B cell (primary cell): ENCODE measurements around the gene MYADML2. TPM values are rescaled to one million over a fixed set of nuclear protein-coding genes. Genes with fewer than 3 reads are reported as not detected.
"Not testable (repeated sequence)": the region's sequence is repeated elsewhere in the genome, so short reads cannot be mapped to it uniquely, and the experiment has no call there.

Experiments used
- ATAC-seq: fragments of 200-7000 bp; cut with Tn5 transposase; one replicate; pipeline ENCODE4 v1.10.0; 2021; ENCODE audit warnings: low read depth, mild to moderate bottlenecking, moderate number of reproducible peaks, moderate library complexity
- CTCF ChIA-PET: fragments of 350-600 bp; sonication (Branson Sonifier 250); formaldehyde crosslinking; loops from one replicate; lab custom pipeline; 2021; ENCODE audit warnings: antibody characterized with exemption, inconsistent platforms; lab: Charles Lee
- POLR2A ChIA-PET: fragments of 350-600 bp; sonication (Branson Sonifier 250); formaldehyde crosslinking; loops from one replicate; lab custom pipeline; 2021; ENCODE audit warnings: antibody characterized with exemption; lab: Charles Lee
- DNase-seq: peaks from one replicate; pipeline ENCODE4 v3.0.0; 2013
- H2AFZ ChIP-seq: 2 replicates; pipeline ENCODE4 v1.6.1; 2012; ENCODE audit warnings: mild to moderate bottlenecking, low read depth, low read length; ENCODE audit not compliant: insufficient read depth, poor library complexity, severe bottlenecking
- H3K27ac ChIP-seq, 2 donors: 1 replicate in 1 of 2; 2 replicates in 1 of 2; pipeline ENCODE4 v1.5.1; 2012 to 2013; ENCODE audit warnings: low read length in 2 of 2, mild to moderate bottlenecking in 2 of 2, moderate library complexity in 1 of 2
- H3K27me3 ChIP-seq, 4 experiments: fragments of 200-600 bp in 1 of 4; sonication (generic) in 1 of 4; replicated peaks in 1 of 4; 1 replicate in 2 of 4; 2 replicates in 2 of 4; pipeline versions ENCODE4 v1.6.1 to v1.7.0; 2013 to 2016; ENCODE audit warnings: low read length in 3 of 4, mild to moderate bottlenecking in 2 of 4, mixed read lengths in 1 of 4, moderate library complexity in 1 of 4; ENCODE audit not compliant: insufficient read depth in 4 of 4, control insufficient read depth in 3 of 4; ENCODE audit errors: control extremely low read depth in 1 of 4
- H3K36me3 ChIP-seq, 2 experiments: replicated peaks in 1 of 2; 1 replicate in 1 of 2; 2 replicates in 1 of 2; pipeline versions ENCODE4 v1.6.1 to v1.7.1; 2013; ENCODE audit warnings: low read length in 1 of 2; ENCODE audit not compliant: insufficient read depth in 2 of 2, control insufficient read depth in 1 of 2; ENCODE audit errors: control extremely low read depth in 1 of 2, extremely low read depth in 1 of 2
- H3K4me1 ChIP-seq, 2 donors: fragments of 200-600 bp in 1 of 2; sonication (generic) in 1 of 2; 1 replicate in 1 of 2; 2 replicates in 1 of 2; pipeline versions ENCODE4 v1.5.1 to v1.6.1; 2013 to 2017; ENCODE audit warnings: low read length in 2 of 2; ENCODE audit not compliant: control insufficient read depth in 2 of 2, insufficient read depth in 2 of 2
- H3K4me2 ChIP-seq: replicated peaks from 2 replicates; pipeline ENCODE3; 2012; ENCODE audit warnings: mild to moderate bottlenecking, low read depth, low read length; ENCODE audit not compliant: poor library complexity, severe bottlenecking
- H3K4me3 ChIP-seq, 5 experiments: fragments of 200-600 bp in 1 of 5; sonication (generic) in 1 of 5; 1 replicate in 3 of 5; 2 replicates in 2 of 5; pipeline versions ENCODE4 v1.5.1 to v1.7.0; 2011 to 2016; ENCODE audit warnings: low read length in 4 of 5, mild to moderate bottlenecking in 4 of 5, low read depth in 2 of 5, control low read depth in 1 of 5, moderate library complexity in 1 of 5; ENCODE audit not compliant: insufficient read depth in 1 of 5; ENCODE audit errors: control extremely low read depth in 1 of 5, extremely low read depth in 1 of 5
- H3K79me2 ChIP-seq: fragments of 200-600 bp; sonication (generic); one replicate; pipeline ENCODE4 v1.6.0; 2016; ENCODE audit warnings: low read length; ENCODE audit not compliant: control insufficient read depth, insufficient read depth
- H3K9ac ChIP-seq: fragments of 200-600 bp; sonication (generic); 2 replicates; pipeline ENCODE4 v1.6.1; 2017; ENCODE audit warnings: mild to moderate bottlenecking, low read length, moderate library complexity
- H3K9me3 ChIP-seq, 3 donors: one replicate each; pipeline versions ENCODE4 v1.6.1 to v1.7.1; 2013; ENCODE audit warnings: low read length in 2 of 3; ENCODE audit not compliant: control insufficient read depth in 2 of 3, insufficient read depth in 1 of 3; ENCODE audit errors: control extremely low read depth in 1 of 3
- H4K20me1 ChIP-seq: 2 replicates; pipeline ENCODE4 v1.6.0; 2012; ENCODE audit warnings: mild to moderate bottlenecking, low read length; ENCODE audit not compliant: insufficient read depth, control insufficient read depth, poor library complexity, severe bottlenecking
- H3K27ac Mint-ChIP-seq: one replicate; pipeline ENCODE4 v1.8.0; 2021; ENCODE audit warnings: mixed read lengths
- H3K27me3 Mint-ChIP-seq: one replicate; pipeline ENCODE4 v1.8.0; 2021; ENCODE audit warnings: mixed read lengths
- H3K4me1 Mint-ChIP-seq: one replicate; pipeline ENCODE4 v1.8.0; 2021; ENCODE audit warnings: mixed read lengths
- H3K4me3 Mint-ChIP-seq: one replicate; pipeline ENCODE4 v1.8.0; 2021; ENCODE audit warnings: mixed read lengths
- H3K9me3 Mint-ChIP-seq: one replicate; pipeline ENCODE4 v1.8.0; 2022; ENCODE audit warnings: mixed read lengths; ENCODE audit not compliant: insufficient read depth
- EZH2 ChIP-seq: IDR thresholded peaks from 2 replicates; pipeline ENCODE4 v1.6.1; 2012; ENCODE audit warnings: borderline replicate concordance, low read depth, mild to moderate bottlenecking, moderate library complexity, low read length; ENCODE audit not compliant: insufficient read depth, poor library complexity, severe bottlenecking
- WGBS: methylation state at CpG from one replicate; pipeline ENCODE4 v1.1.5; 2013; ENCODE audit warnings: missing lambda C conversion rate; ENCODE audit not compliant: insufficient coverage; 5-methylcytosine and 5-hydroxymethylcytosine counted together
- intact Hi-C: fragments of 100-400 bp; cut with micrococcal nuclease; formaldehyde crosslinking; loops from one replicate; pipeline ENCODE4 v1.10.0; 2022
- polyA plus RNA-seq: library from polyadenylated mRNA; depleted of rRNA; stranded (reverse); fragments of >200 nt; gene quantifications from 2 replicates; pipeline ENCODE4 v1.2.3, GENCODE V29; 2012
- total RNA-seq, 2 donors: library from RNA; stranded (reverse); fragments of 120-200 nt in 1 of 2; gene quantifications; 1 replicate in 1 of 2; 2 replicates in 1 of 2; pipeline versions ENCODE4 v1.2.3 to v1.2.4, GENCODE V29; 2013 to 2022
- TF ChIP-seq, protein P1 (sequence below): fragments of 200-600 bp; IDR thresholded peaks from one replicate; pipeline ENCODE4 v1.8.0; 2022; ENCODE audit warnings: antibody characterized with exemption, mild to moderate bottlenecking

MYADML2 gene
- total and polyA plus RNA-seq, 2 donors (not counting 1 experiment from before 2014, with no cell fraction given): not detected

DNA sequence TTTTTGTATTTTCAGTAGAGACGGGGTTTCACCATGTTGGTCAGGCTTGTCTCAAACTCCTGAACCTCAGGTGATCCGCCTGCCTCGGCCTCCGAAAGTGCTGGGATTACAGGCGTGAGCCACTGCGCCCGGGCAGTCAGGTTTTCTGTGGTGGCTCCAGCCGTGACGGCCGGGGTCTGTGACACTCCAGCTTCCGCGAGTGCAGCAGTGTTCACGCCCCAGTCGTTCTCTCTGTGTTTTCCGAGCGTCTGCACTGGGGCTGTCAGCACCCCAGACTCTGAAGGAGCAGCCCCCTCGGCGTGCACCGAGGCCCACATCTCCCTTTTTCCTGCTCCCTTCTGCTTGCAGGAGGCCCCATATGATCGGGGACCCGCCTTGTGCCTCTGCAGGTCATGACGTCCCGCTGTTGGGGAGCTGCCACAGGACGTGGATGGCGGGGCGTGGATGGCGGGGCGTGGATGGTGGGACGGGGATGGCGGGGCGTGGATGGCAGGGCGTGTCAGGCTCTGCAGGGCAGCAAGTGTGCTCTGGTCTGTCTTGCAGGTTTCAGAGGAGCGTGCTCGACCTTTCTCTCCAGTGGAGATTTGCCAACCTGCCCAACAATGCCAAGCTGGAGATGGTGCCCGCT lies 36.1 kb upstream of the MYADML2 start:
- Histone ChIP-seq H3K36me3 (peaks cover 0 to 24% of the 10 kb centered on the region in 2 experiments), H4K20me1 (peaks cover 26% of the 10 kb centered on the region), H3K9me3 (peaks cover 0 to 7% (median 0%) of the 10 kb centered on the region in 3 donors), H3K27ac (no peak overlapping the region), H2AFZ (no peak overlapping the region), H3K27me3 (no peaks in the 10 kb centered on the region), H3K4me3 (no peak overlapping the region), H3K79me2 (peaks cover 55% of the 10 kb centered on the region), H3K4me1 (peaks cover 18 to 28% of the 10 kb centered on the region in 2 donors), H3K9ac (no peak overlapping the region), H3K4me2 (peak overlapping the region; percentile 25)
- CTCF ChIA-PET: interaction anchor here (1.3 kb wide), 1 partner anchor 23 kb away, joined by 5 read pairs; the partner anchor contains the start of gene NOTUM
- TF ChIP-seq EZH2: no peak
- TF ChIP-seq, protein P1, sequence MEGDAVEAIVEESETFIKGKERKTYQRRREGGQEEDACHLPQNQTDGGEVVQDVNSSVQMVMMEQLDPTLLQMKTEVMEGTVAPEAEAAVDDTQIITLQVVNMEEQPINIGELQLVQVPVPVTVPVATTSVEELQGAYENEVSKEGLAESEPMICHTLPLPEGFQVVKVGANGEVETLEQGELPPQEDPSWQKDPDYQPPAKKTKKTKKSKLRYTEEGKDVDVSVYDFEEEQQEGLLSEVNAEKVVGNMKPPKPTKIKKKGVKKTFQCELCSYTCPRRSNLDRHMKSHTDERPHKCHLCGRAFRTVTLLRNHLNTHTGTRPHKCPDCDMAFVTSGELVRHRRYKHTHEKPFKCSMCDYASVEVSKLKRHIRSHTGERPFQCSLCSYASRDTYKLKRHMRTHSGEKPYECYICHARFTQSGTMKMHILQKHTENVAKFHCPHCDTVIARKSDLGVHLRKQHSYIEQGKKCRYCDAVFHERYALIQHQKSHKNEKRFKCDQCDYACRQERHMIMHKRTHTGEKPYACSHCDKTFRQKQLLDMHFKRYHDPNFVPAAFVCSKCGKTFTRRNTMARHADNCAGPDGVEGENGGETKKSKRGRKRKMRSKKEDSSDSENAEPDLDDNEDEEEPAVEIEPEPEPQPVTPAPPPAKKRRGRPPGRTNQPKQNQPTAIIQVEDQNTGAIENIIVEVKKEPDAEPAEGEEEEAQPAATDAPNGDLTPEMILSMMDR: no peak
- Mint-ChIP-seq H3K4me3 (no peak overlapping the region), H3K4me1 (peaks cover 26% of the 10 kb centered on the region), H3K27ac (peak overlapping the region; percentile 26), H3K9me3 (no peaks in the 10 kb centered on the region), H3K27me3 (no peaks in the 10 kb centered on the region)
- POLR2A ChIA-PET: interaction anchor here (0.6 to 0.7 kb wide), 3 partner anchors 37 to 169 kb away, joined by 5 to 8 read pairs (median 5); no protein-coding TSS in a partner anchor
- no peak for ATAC-seq
- intact Hi-C loops: no loop called here
- 97% methylated on average over 35 of the region's 35 CpGs for WGBS
- no peak for DNase-seq

DNA sequence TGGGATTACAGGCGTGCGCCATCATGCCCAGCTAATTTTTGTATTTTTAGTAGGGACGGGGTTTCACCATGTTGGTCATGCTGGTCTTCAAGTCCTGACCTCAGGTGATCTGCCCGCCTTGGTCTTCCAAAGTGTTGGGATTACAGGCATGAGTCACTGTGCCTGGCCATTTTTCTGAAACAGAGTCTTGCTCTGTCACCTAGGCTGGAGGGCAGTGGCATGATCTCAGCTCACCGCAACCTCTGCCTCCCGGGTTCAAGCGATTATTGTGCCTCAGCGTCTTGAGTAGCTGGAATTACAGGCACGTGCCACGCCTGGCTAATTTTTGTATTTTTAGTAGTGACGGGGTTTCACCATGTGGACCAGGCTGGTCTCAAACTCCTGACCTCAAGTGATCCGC lies 34.5 kb upstream of the MYADML2 start:
- H3K27ac Mint-ChIP-seq, DNase-seq, intact Hi-C loops, H3K4me2 ChIP-seq, H3K9ac ChIP-seq, H3K27me3 ChIP-seq, H3K27me3 Mint-ChIP-seq, H3K4me3 Mint-ChIP-seq, ATAC-seq, H2AFZ ChIP-seq, H3K9me3 Mint-ChIP-seq, H3K27ac ChIP-seq, H3K9me3 ChIP-seq, CTCF ChIA-PET, H3K4me3 ChIP-seq: not testable (repeated sequence)
- Histone ChIP-seq H3K4me1 (peaks cover 23 to 34% of the 10 kb centered on the region in 2 donors), H3K79me2 (peaks cover 50% of the 10 kb centered on the region), H3K36me3 (peaks cover 0 to 21% of the 10 kb centered on the region in 2 experiments), H4K20me1 (peaks cover 16% of the 10 kb centered on the region)
- WGBS: 96% methylated on average over 12 of the region's 12 CpGs
- H3K4me1 Mint-ChIP-seq: peaks cover 31% of the 10 kb centered on the region
- POLR2A ChIA-PET: interaction anchor here (0.7 to 1.0 kb wide), 2 partner anchors 13 to 54 kb away, joined by 3 read pairs; no protein-coding TSS in a partner anchor
